ENCODE results near the gene VAMP2. TPM values are rescaled to one million over a fixed set of nuclear protein-coding genes. Genes with fewer than 3 reads are reported as not detected.

The VAMP2 gene
- total and polyA plus RNA-seq, 3 donors from 2014 or later = 66.3 to 116 (median 76.5) TPM

GRCh38 chr17:8155231-8155995, 7.3 kb downstream of the VAMP2 start:
- intact Hi-C loops (cut with DNase I; ENCODE audit: low total_unique reads) = no loop called here
- Histone ChIP-seq H3K4me1 (peaks cover 37% of the 10 kb centered on the region), H3K4me3 (peak overlapping the region; percentile 95 to 99), H3K27me3 (no peaks in the 10 kb centered on the region), H3K27ac (peak overlapping the region; percentile 99 to 100), H3K9me3 (no peaks in the 10 kb centered on the region), H3K36me3 (ENCODE audit: low read depth, missing control alignments) (no peaks in the 10 kb centered on the region)
- 4 to 6% methylated on average over 14 of the region's 14 CpGs for WGBS, 2 donors
- no peak for DNase-seq
- TF ChIP-seq CTCF (IDR thresholded peaks at IDR 0.05) (no peak), POLR2A (IDR thresholded peaks at IDR 0.05) (no peak)

GRCh38 chr17:8154608-8155155, 8.1 kb downstream of the VAMP2 start:
- Histone ChIP-seq H3K27ac (peak overlapping the region; percentile 99 to 100), H3K9me3 (no peaks in the 10 kb centered on the region), H3K4me3 (peak overlapping the region; percentile 95 to 99), H3K27me3 (no peaks in the 10 kb centered on the region), H3K36me3 (ENCODE audit: low read depth, missing control alignments) (no peaks in the 10 kb centered on the region), H3K4me1 (peaks cover 44% of the 10 kb centered on the region)
- TF ChIP-seq CTCF (IDR thresholded peaks at IDR 0.05) (no peak), POLR2A (IDR thresholded peaks at IDR 0.05) (no peak)
- intact Hi-C loops (cut with DNase I; ENCODE audit: low total_unique reads) = loop anchor here (5.0 kb wide), 1 partner anchor 312 kb away; no protein-coding TSS in a partner anchor
- DNase-seq = no peak
- 4 to 8% methylated on average over 11 of the region's 11 CpGs for WGBS, 2 donors

GRCh38 chr17:8153957-8154607, 8.7 kb downstream of the VAMP2 start:
- peak overlapping the region; percentile 99 to 100 for H3K27ac ChIP-seq
- H3K36me3 ChIP-seq (ENCODE audit: low read depth, missing control alignments) = no peaks in the 10 kb centered on the region
- no peaks in the 10 kb centered on the region for H3K9me3 ChIP-seq
- DNase-seq = peak; percentile 99
- H3K4me3 ChIP-seq = peak overlapping the region; percentile 95 to 99
- TF ChIP-seq CTCF (IDR thresholded peaks at IDR 0.05) (peak in 1 of 3 experiments; percentile 10), POLR2A (IDR thresholded peaks at IDR 0.05) (peak; percentile 78)
- no peaks in the 10 kb centered on the region for H3K27me3 ChIP-seq
- peaks cover 42% of the 10 kb centered on the region for H3K4me1 ChIP-seq
- 0 to 5% methylated on average over 16 to 22 of the region's 22 CpGs for WGBS, 2 donors
- intact Hi-C loops (cut with DNase I; ENCODE audit: low total_unique reads) = loop anchor here (5.0 kb wide), 1 partner anchor 312 kb away; no protein-coding TSS in a partner anchor

- Histone ChIP-seq H3K36me3 (ENCODE audit: low read depth, missing control alignments) (no peaks in the 10 kb centered on the region), H3K9me3 (no peaks in the 10 kb centered on the region), H3K4me3 (peak overlapping the region; percentile 95 to 99), H3K27ac (peak overlapping the region; percentile 99 to 100), H3K27me3 (no peaks in the 10 kb centered on the region), H3K4me1 (peaks cover 41% of the 10 kb centered on the region)
- intact Hi-C loops (cut with DNase I; ENCODE audit: low total_unique reads) = loop anchor here (5.0 kb wide), 1 partner anchor 311 kb away; no protein-coding TSS in a partner anchor
- TF ChIP-seq POLR2A (IDR thresholded peaks at IDR 0.05) = no peak
- TF ChIP-seq CTCF (IDR thresholded peaks at IDR 0.05) = no peak
- peak; percentile 90 for DNase-seq
- 13 to 23% methylated on average over 13 of the region's 13 CpGs for WGBS, 2 donors
Measured at GRCh38 chr17:8153525-8153956, 9.2 kb downstream of the VAMP2 start.
